SK-N-SH (cell line): ENCODE data around the gene EIF5. TPM values are rescaled to one million over a fixed set of nuclear protein-coding genes. Genes with fewer than 3 reads are reported as not detected.

Experiments used
- CTCF ChIA-PET: fragments of 300-600, 350-600 bp; formaldehyde crosslinking; extraction: SDS; loops from one replicate; lab custom pipeline; 2021; lab: Yijun Ruan, JAX
- POLR2A ChIA-PET: fragments of 350-600 bp; sonication (Branson Sonifier 250); formaldehyde crosslinking; extraction: SDS; loops from one replicate; lab custom pipeline; 2020; ENCODE audit warnings: antibody characterized with exemption, inconsistent platforms; lab: Yijun Ruan, JAX
- DNase-seq: peaks from one replicate; pipeline ENCODE4 v3.0.0; 2012
- H2AFZ ChIP-seq: fragments of 200-600 bp; sonication (generic); 2 replicates; pipeline ENCODE4 v1.8.1; 2016; ENCODE audit warnings: antibody characterized with exemption, mild to moderate bottlenecking, low read depth
- H3F3A ChIP-seq: fragments of 200-600 bp; sonication (generic); replicated peaks from 2 replicates; pipeline ENCODE3; 2016; ENCODE audit warnings: antibody characterized with exemption, mild to moderate bottlenecking; ENCODE audit not compliant: insufficient read depth
- H3K27ac ChIP-seq, 2 experiments: fragments of 200-500 bp in 1 of 2; fragments of 200-600 bp in 1 of 2; sonication (Bioruptor generic) in 1 of 2; sonication (generic), shearing (Covaris generic) in 1 of 2; 2 replicates each; pipeline versions ENCODE4 v1.5.1 to v1.6.1; 2014 to 2016; ENCODE audit warnings: low read depth in 2 of 2, inconsistent platforms in 1 of 2, low read length in 1 of 2, mild to moderate bottlenecking in 1 of 2, mixed read lengths in 1 of 2
- H3K27me3 ChIP-seq: fragments of 200-600 bp; sonication (generic), shearing (Covaris generic); 2 replicates; pipeline ENCODE4 v1.6.1; 2016; ENCODE audit warnings: mixed run types; ENCODE audit not compliant: insufficient read depth
- H3K36me3 ChIP-seq, 2 experiments: fragments of 200-500 bp in 1 of 2; fragments of 200-600 bp in 1 of 2; sonication (Bioruptor generic) in 1 of 2; sonication (generic) in 1 of 2; replicated peaks in 1 of 2; 2 replicates each; pipeline versions ENCODE3 to v1.5.1; 2014 to 2016; ENCODE audit warnings: low read length in 1 of 2, mild to moderate bottlenecking in 1 of 2; ENCODE audit not compliant: insufficient read depth in 2 of 2, control insufficient read depth in 1 of 2
- H3K4me1 ChIP-seq, 2 experiments: fragments of 200-500 bp in 1 of 2; fragments of 200-600 bp in 1 of 2; sonication (Bioruptor generic) in 1 of 2; sonication (generic), shearing (Covaris generic) in 1 of 2; 2 replicates each; pipeline versions ENCODE4 v1.5.1 to v1.6.1; 2014 to 2016; ENCODE audit warnings: low read depth in 1 of 2, low read length in 1 of 2, mixed run types in 1 of 2; ENCODE audit not compliant: insufficient read depth in 2 of 2, control insufficient read depth in 1 of 2
- H3K4me2 ChIP-seq: fragments of 200-600 bp; sonication (generic), shearing (Covaris generic); 2 replicates; pipeline ENCODE4 v1.6.1; 2017; ENCODE audit warnings: mixed run types
- H3K4me3 ChIP-seq, 2 experiments: fragments of 200-500 bp in 1 of 2; fragments of 200-600 bp in 1 of 2; sonication (Bioruptor generic) in 1 of 2; sonication (generic), shearing (Covaris generic) in 1 of 2; 2 replicates each; pipeline versions ENCODE4 v1.5.1 to v1.8.1; 2014 to 2016; ENCODE audit warnings: low read depth in 2 of 2, inconsistent platforms in 1 of 2, low read length in 1 of 2, mild to moderate bottlenecking in 1 of 2, mixed read lengths in 1 of 2, moderate library complexity in 1 of 2
- H3K79me2 ChIP-seq: fragments of 200-600 bp; sonication (generic); 2 replicates; pipeline ENCODE4 v1.8.1; 2017; ENCODE audit warnings: mild to moderate bottlenecking; ENCODE audit not compliant: insufficient read depth
- H3K9ac ChIP-seq: fragments of 200-600 bp; sonication (generic); 2 replicates; pipeline ENCODE4 v1.6.1; 2017; ENCODE audit warnings: mixed run types
- H3K9me2 ChIP-seq: fragments of 200-600 bp; sonication (generic); 2 replicates; pipeline ENCODE4 v1.6.1; 2017; ENCODE audit warnings: mixed run types
- H3K9me3 ChIP-seq: fragments of 200-600 bp; sonication (generic); 2 replicates; pipeline ENCODE4 v1.6.1; 2017; ENCODE audit warnings: mixed run types, mild to moderate bottlenecking, moderate library complexity
- H4K20me1 ChIP-seq: fragments of 200-600 bp; sonication (generic); 2 replicates; pipeline ENCODE4 v1.6.1; 2017; ENCODE audit warnings: mild to moderate bottlenecking, mixed run types; ENCODE audit not compliant: insufficient read depth
- CTCF ChIP-seq: fragments of 200-600 bp; sonication (generic); IDR thresholded peaks from 2 replicates; pipeline ENCODE4 v1.6.1; 2017; ENCODE audit warnings: antibody characterized with exemption, mild to moderate bottlenecking, moderate library complexity
- EP300 ChIP-seq, 2 experiments: IDR thresholded peaks; 2 replicates each; pipeline versions ENCODE4 v1.4.0 to v1.6.1; 2012; ENCODE audit warnings: borderline replicate concordance in 1 of 2, low read depth in 1 of 2, low read length in 1 of 2
- GABPA ChIP-seq: IDR thresholded peaks from 2 replicates; pipeline ENCODE4 v1.4.0; 2012; ENCODE audit warnings: low read depth, mild to moderate bottlenecking
- JUND ChIP-seq: IDR thresholded peaks from 2 replicates; pipeline ENCODE4 v1.4.0; 2012
- NRF1 ChIP-seq: IDR thresholded peaks from 2 replicates; pipeline ENCODE4 v1.6.1; 2012; ENCODE audit warnings: low read depth, mild to moderate bottlenecking, low read length
- PBX3 ChIP-seq: IDR thresholded peaks from 2 replicates; pipeline ENCODE4; 2012
- RCOR1 ChIP-seq: fragments of 150-350 bp; IDR thresholded peaks from 2 replicates; pipeline ENCODE4 v1.6.1; 2017; ENCODE audit warnings: antibody characterized with exemption, low read length
- RFX5 ChIP-seq: IDR thresholded peaks from 2 replicates; pipeline ENCODE4 v1.6.1; 2012; ENCODE audit warnings: mild to moderate bottlenecking, improper control_type of control experiment, low read length
- SIN3A ChIP-seq: IDR thresholded peaks from 2 replicates; pipeline ENCODE4 v1.6.1; 2012; ENCODE audit warnings: low read depth, mild to moderate bottlenecking, low read length, moderate library complexity, borderline replicate concordance
- SMC3 ChIP-seq: IDR thresholded peaks from 2 replicates; pipeline ENCODE4 v1.6.1; 2012; ENCODE audit warnings: low read depth, low read length, improper control_type of control experiment
- USF2 ChIP-seq: fragments of 150-350 bp; IDR thresholded peaks from 2 replicates; pipeline ENCODE4 v1.6.1; 2017; ENCODE audit warnings: antibody characterized with exemption, low read length, low read depth, borderline replicate concordance
- ZBTB33 ChIP-seq: IDR thresholded peaks from 2 replicates; pipeline ENCODE4 v1.4.0; 2012; ENCODE audit warnings: low read depth, borderline replicate concordance
- WGBS: methylation state at CpG from one replicate; pipeline ENCODE4 v1.1.6; 2017; ENCODE audit warnings: low lambda C conversion rate; 5-methylcytosine and 5-hydroxymethylcytosine counted together
- polyA plus RNA-seq, 3 experiments: library from polyadenylated mRNA; depleted of rRNA; stranded (reverse); fragments of >200 nt; gene quantifications; 2 replicates each; pipeline ENCODE4 v1.2.3, GENCODE V29; 2012

The EIF5 gene
- polyA plus RNA-seq, 1 of the 3 experiments (the other 2 are of a cell fraction) = 127 TPM

GRCh38 chr14:103336191-103336590 is 2.2 kb downstream of the EIF5 start (continued):
- no peak for TF ChIP-seq SIN3A
- TF ChIP-seq RCOR1 = no peak
- TF ChIP-seq EP300 (IDR thresholded peaks at IDR 0.05; ENCODE audit: borderline replicate concordance in 1 of 2, low read depth in 1 of 2, low read length in 1 of 2) = no peak
- no peak for TF ChIP-seq USF2
- no peak for TF ChIP-seq GABPA
- no peak for TF ChIP-seq RFX5

GRCh38 chr14:103337794-103338193 is 3.8 kb downstream of the EIF5 start:
- Histone ChIP-seq H3K4me2 (no peak overlapping the region), H3K27ac (no peak overlapping the region), H3K9ac (no peak overlapping the region), H3F3A (peaks cover 62% of the 10 kb centered on the region), H2AFZ (no peak overlapping the region), H3K4me3 (no peak overlapping the region), H3K79me2 (peaks cover 58% of the 10 kb centered on the region), H4K20me1 (peaks cover 66% of the 10 kb centered on the region), H3K27me3 (no peaks in the 10 kb centered on the region), H3K4me1 (peaks cover 7 to 10% of the 10 kb centered on the region in 2 experiments), H3K36me3 (peaks cover 76 to 78% of the 10 kb centered on the region in 2 experiments), H3K9me2 (no peaks in the 10 kb centered on the region), H3K9me3 (no peaks in the 10 kb centered on the region)
- ChIA-PET CTCF (interaction anchor here (1.1 kb wide), 1 partner anchor 45 kb away, joined by 5 read pairs; no protein-coding TSS in a partner anchor), POLR2A (no interaction called here)
- DNase-seq = no peak
- 98% methylated on average over 3 of the region's 3 CpGs for WGBS
- TF ChIP-seq PBX3 (no peak), RFX5 (no peak), ZBTB33 (no peak), EP300 (IDR thresholded peaks at IDR 0.05; ENCODE audit: borderline replicate concordance in 1 of 2, low read depth in 1 of 2, low read length in 1 of 2) (no peak), GABPA (no peak), SMC3 (no peak), JUND (no peak), CTCF (no peak), NRF1 (no peak)
